ENCODE data around the gene HDAC4. TPM values are rescaled to one million over a fixed set of nuclear protein-coding genes. Genes with fewer than 3 reads are reported as not detected.
"Not testable (repeated sequence)": the region's sequence is repeated elsewhere in the genome, so short reads cannot be mapped to it uniquely, and the experiment has no call there.

HDAC4 gene
- total RNA-seq, 1 donor from 2014 or later = 11.8 TPM

- Histone ChIP-seq H3K4me3 (ENCODE audit: insufficient read depth, low read depth, low read length) (no peak overlapping the region), H3K36me3 (ENCODE audit: insufficient read depth, low read length) (no peaks in the 10 kb centered on the region), H3K79me2 (ENCODE audit: insufficient read depth, low read length) (no peaks in the 10 kb centered on the region), H3K4me1 (ENCODE audit: insufficient read depth, low read length) (no peaks in the 10 kb centered on the region), H3K9me3 (ENCODE audit: insufficient read depth, low read depth, low read length) (no peaks in the 10 kb centered on the region), H3K4me2 (ENCODE audit: low read length) (no peak overlapping the region), H2AFZ (ENCODE audit: low read depth, low read length) (no peak overlapping the region), H4K20me1 (ENCODE audit: insufficient read depth, low read length) (no peaks in the 10 kb centered on the region), H3K27me3 (ENCODE audit: insufficient read depth, low read length) (no peaks in the 10 kb centered on the region), H3K27ac (ENCODE audit: low read depth, low read length) (no peak overlapping the region), H3K9ac (ENCODE audit: low read length) (no peak overlapping the region)
- H3K4me1 Mint-ChIP-seq (ENCODE audit: low read depth, unreplicated experiment) = no peaks in the 10 kb centered on the region
- peaks cover 2% of the 10 kb centered on the region for H3K9me3 Mint-ChIP-seq (ENCODE audit: unreplicated experiment)
- no peak overlapping the region for H3K27ac Mint-ChIP-seq (ENCODE audit: unreplicated experiment)
- H3K4me3 Mint-ChIP-seq (ENCODE audit: unreplicated experiment) = no peak overlapping the region
- peaks cover 3% of the 10 kb centered on the region for H3K27me3 Mint-ChIP-seq (ENCODE audit: low read depth, unreplicated experiment)
- FAIRE-seq (no peak), DNase-seq (ENCODE audit: low read depth) (no peak)
- TF ChIP-seq CTCF (IDR thresholded peaks at IDR 0.05; ENCODE audit: insufficient read depth, low read depth, low read length) = no peak
- TF ChIP-seq EZH2 (IDR thresholded peaks at IDR 0.05; ENCODE audit: insufficient read depth, low read length) = no peak
- peaks cover 16% of the 10 kb centered on the region for H3K36me3 Mint-ChIP-seq (ENCODE audit: low read depth, unreplicated experiment)
These were observed 327.6 kb downstream of the HDAC4 start for GRCh38 chr2:239073270-239073669.

- no peak for FAIRE-seq
- TF ChIP-seq CTCF (IDR thresholded peaks at IDR 0.05; ENCODE audit: insufficient read depth, low read depth, low read length) = no peak
- no peak for TF ChIP-seq EZH2 (IDR thresholded peaks at IDR 0.05; ENCODE audit: insufficient read depth, low read length)
- peaks cover 2% of the 10 kb centered on the region for H3K9me3 Mint-ChIP-seq (ENCODE audit: unreplicated experiment)
These were observed 328.0 kb downstream of the HDAC4 start for GRCh38 chr2:239072786-239073185.

GRCh38 chr2:239070466-239070865, 330.4 kb downstream of the HDAC4 start:
- Mint-ChIP-seq H3K36me3 (ENCODE audit: low read depth, unreplicated experiment) (peaks cover 14% of the 10 kb centered on the region), H3K27me3 (ENCODE audit: low read depth, unreplicated experiment) (peaks cover 3% of the 10 kb centered on the region), H3K4me1 (ENCODE audit: low read depth, unreplicated experiment) (no peaks in the 10 kb centered on the region), H3K9me3 (ENCODE audit: unreplicated experiment) (peaks cover 2% of the 10 kb centered on the region), H3K27ac (ENCODE audit: unreplicated experiment) (no peak overlapping the region), H3K4me3 (ENCODE audit: unreplicated experiment) (no peak overlapping the region)
- H3K4me2 ChIP-seq (ENCODE audit: low read length) = no peak overlapping the region
- no peaks in the 10 kb centered on the region for H3K4me1 ChIP-seq (ENCODE audit: insufficient read depth, low read length)
- FAIRE-seq = no peak
- TF ChIP-seq EZH2 (IDR thresholded peaks at IDR 0.05; ENCODE audit: insufficient read depth, low read length) (no peak), CTCF (IDR thresholded peaks at IDR 0.05; ENCODE audit: insufficient read depth, low read depth, low read length) (no peak)
- H3K4me3 ChIP-seq (ENCODE audit: insufficient read depth, low read depth, low read length) = no peak overlapping the region
- H3K9ac ChIP-seq (ENCODE audit: low read length) = no peak overlapping the region
- no peak overlapping the region for H2AFZ ChIP-seq (ENCODE audit: low read depth, low read length)
- H3K79me2 ChIP-seq (ENCODE audit: insufficient read depth, low read length) = no peaks in the 10 kb centered on the region
- H3K9me3 ChIP-seq (ENCODE audit: insufficient read depth, low read depth, low read length) = no peaks in the 10 kb centered on the region
- DNase-seq (ENCODE audit: low read depth) = no peak
- no peaks in the 10 kb centered on the region for H4K20me1 ChIP-seq (ENCODE audit: insufficient read depth, low read length)
- H3K36me3 ChIP-seq (ENCODE audit: insufficient read depth, low read length) = no peaks in the 10 kb centered on the region
- no peak overlapping the region for H3K27ac ChIP-seq (ENCODE audit: low read depth, low read length)
- no peaks in the 10 kb centered on the region for H3K27me3 ChIP-seq (ENCODE audit: insufficient read depth, low read length)

More at GRCh38 chr2:239072786-239073185, 328.0 kb downstream of the HDAC4 start:
- Histone ChIP-seq H3K9me3 (ENCODE audit: insufficient read depth, low read depth, low read length) (no peaks in the 10 kb centered on the region), H3K36me3 (ENCODE audit: insufficient read depth, low read length) (no peaks in the 10 kb centered on the region), H3K4me1 (ENCODE audit: insufficient read depth, low read length) (no peaks in the 10 kb centered on the region), H3K79me2 (ENCODE audit: insufficient read depth, low read length) (no peaks in the 10 kb centered on the region), H3K4me2 (ENCODE audit: low read length) (no peak overlapping the region), H3K4me3 (ENCODE audit: insufficient read depth, low read depth, low read length) (no peak overlapping the region), H3K9ac (ENCODE audit: low read length) (no peak overlapping the region), H3K27me3 (ENCODE audit: insufficient read depth, low read length) (no peaks in the 10 kb centered on the region), H2AFZ (ENCODE audit: low read depth, low read length) (no peak overlapping the region), H3K27ac (ENCODE audit: low read depth, low read length) (no peak overlapping the region), H4K20me1 (ENCODE audit: insufficient read depth, low read length) (no peaks in the 10 kb centered on the region)
- Mint-ChIP-seq H3K36me3 (ENCODE audit: low read depth, unreplicated experiment) (peaks cover 16% of the 10 kb centered on the region), H3K27me3 (ENCODE audit: low read depth, unreplicated experiment) (peaks cover 3% of the 10 kb centered on the region), H3K4me3 (ENCODE audit: unreplicated experiment) (no peak overlapping the region), H3K27ac (ENCODE audit: unreplicated experiment) (no peak overlapping the region), H3K4me1 (ENCODE audit: low read depth, unreplicated experiment) (no peaks in the 10 kb centered on the region)
- no peak for DNase-seq (ENCODE audit: low read depth)

- not testable (repeated sequence) for H3K4me2 ChIP-seq (ENCODE audit: low read length); H3K79me2 ChIP-seq (ENCODE audit: insufficient read depth, low read length); H4K20me1 ChIP-seq (ENCODE audit: insufficient read depth, low read length); H3K36me3 ChIP-seq (ENCODE audit: insufficient read depth, low read length); H2AFZ ChIP-seq (ENCODE audit: low read depth, low read length); H3K9me3 Mint-ChIP-seq (ENCODE audit: unreplicated experiment); H3K4me1 ChIP-seq (ENCODE audit: insufficient read depth, low read length); H3K27me3 ChIP-seq (ENCODE audit: insufficient read depth, low read length); H3K27me3 Mint-ChIP-seq (ENCODE audit: low read depth, unreplicated experiment); H3K4me3 Mint-ChIP-seq (ENCODE audit: unreplicated experiment); H3K9me3 ChIP-seq (ENCODE audit: insufficient read depth, low read depth, low read length); H3K27ac Mint-ChIP-seq (ENCODE audit: unreplicated experiment); H3K4me3 ChIP-seq (ENCODE audit: insufficient read depth, low read depth, low read length); H3K4me1 Mint-ChIP-seq (ENCODE audit: low read depth, unreplicated experiment); H3K27ac ChIP-seq (ENCODE audit: low read depth, low read length); H3K9ac ChIP-seq (ENCODE audit: low read length)
- peak; percentile 64 for FAIRE-seq
- peaks cover 12% of the 10 kb centered on the region for H3K36me3 Mint-ChIP-seq (ENCODE audit: low read depth, unreplicated experiment)
- DNase-seq (ENCODE audit: low read depth) = peak; percentile 46
These were observed 331.2 kb downstream of the HDAC4 start for GRCh38 chr2:239069362-239070333.
